A549 (cell line): ENCODE measurements around the gene ATP6V1F. TPM values are rescaled to one million over a fixed set of nuclear protein-coding genes. Genes with fewer than 3 reads are reported as not detected.

Source experiments
- ATAC-seq, 2 experiments: fragments of 200-7000 bp in 1 of 2; fragments of >200 bp in 1 of 2; cut with Nextera tagmentation in 1 of 2; cut with Tn5 transposase in 1 of 2; 3 replicates each; pipeline versions ENCODE4 v1.8.0 to v1.9.1; 2018 to 2020; ENCODE audit warnings: mild to moderate bottlenecking in 1 of 2, moderate library complexity in 1 of 2
- CTCF ChIA-PET: fragments of 300-600 bp; sonication (Branson Sonifier 250); formaldehyde crosslinking; extraction: SDS; loops from one replicate; lab custom pipeline; 2021; ENCODE audit warnings: antibody characterized with exemption, inconsistent platforms; lab: Yijun Ruan, JAX
- POLR2A ChIA-PET: fragments of 350-600 bp; formaldehyde crosslinking; extraction: SDS; loops from one replicate; lab custom pipeline; 2021; ENCODE audit warnings: antibody characterized with exemption, inconsistent platforms; lab: Yijun Ruan, JAX
- DNase-seq, 2 experiments: peaks; one replicate each; pipeline versions ENCODE4 v3.0.0 to v3.0.0-alpha.2; 2011 to 2016; ENCODE audit warnings: low read depth in 1 of 2, low spot score in 1 of 2
- FAIRE-seq: peaks from 2 replicates; lab custom pipeline; 2011; peaks lifted over from hg19 to GRCh38; lab: Jason Lieb, UNC
- H3K27ac ChIP-seq, 2 experiments: fragments of >200 bp; sonication (Bioruptor Twin); formaldehyde crosslinking; 3 replicates each; pipeline ENCODE4 v1.5.1; 2016 to 2017
- H3K4me1 ChIP-seq: fragments of >200 bp; sonication (Bioruptor Twin); formaldehyde crosslinking; 3 replicates; pipeline ENCODE4 v1.6.1; 2016
- H3K4me2 ChIP-seq: fragments of >200 bp; sonication (Bioruptor Twin); formaldehyde crosslinking; 3 replicates; pipeline ENCODE4 v1.6.1; 2016
- H3K4me3 ChIP-seq: fragments of >200 bp; sonication (Bioruptor Twin); formaldehyde crosslinking; 3 replicates; pipeline ENCODE4 v1.5.1; 2016
- H3K9me3 ChIP-seq: fragments of >200 bp; sonication (Bioruptor Twin); formaldehyde crosslinking; 3 replicates; pipeline ENCODE4 v1.6.1; 2016
- CTCF ChIP-seq: fragments of >200 bp; sonication (Bioruptor Twin); formaldehyde crosslinking; IDR thresholded peaks from 3 replicates; pipeline ENCODE4 v1.5.1; 2016
- E2F6 ChIP-seq: IDR thresholded peaks from 2 replicates; pipeline ENCODE4 v1.6.1; 2012; ENCODE audit warnings: low read depth, borderline replicate concordance
- ELK1 ChIP-seq: fragments of 150-350 bp; IDR thresholded peaks from 2 replicates; pipeline ENCODE4 v1.6.1; 2014; ENCODE audit warnings: low read depth, mild to moderate bottlenecking, low read length
- EP300 ChIP-seq, 2 experiments: fragments of >200 bp; sonication (Bioruptor Twin); formaldehyde crosslinking; IDR thresholded peaks; 2 replicates in 1 of 2; 3 replicates in 1 of 2; pipeline ENCODE4 v1.6.1; 2016 to 2017
- JUN ChIP-seq, 2 experiments: fragments of >200 bp; sonication (Bioruptor Twin); formaldehyde crosslinking; IDR thresholded peaks; 2 replicates in 1 of 2; 3 replicates in 1 of 2; pipeline ENCODE4 v1.6.1; 2016 to 2017
- NFE2L2 ChIP-seq: fragments of 150-350 bp; conservative IDR thresholded peaks from 2 replicates; pipeline ENCODE4 v1.6.1; 2014; ENCODE audit warnings: low read length
- POLR2A ChIP-seq: IDR thresholded peaks from 2 replicates; pipeline ENCODE4 v1.6.1; 2012; ENCODE audit warnings: mild to moderate bottlenecking, low read length
- RCOR1 ChIP-seq: fragments of 150-350 bp; IDR thresholded peaks from 2 replicates; pipeline ENCODE4 v1.6.1; 2014; ENCODE audit warnings: antibody characterized with exemption, low read length, low read depth
- REST ChIP-seq: fragments of 200-600 bp; sonication (generic); IDR thresholded peaks from 2 replicates; pipeline ENCODE4 v1.6.1; 2016; ENCODE audit warnings: antibody characterized with exemption, mild to moderate bottlenecking, moderate library complexity
- USF2 ChIP-seq: fragments of 450-650 bp; IDR thresholded peaks from 2 replicates; pipeline ENCODE4 v1.6.1; 2014; ENCODE audit warnings: antibody characterized with exemption
- ZFP36 ChIP-seq: fragments of 450-650 bp; IDR thresholded peaks from 2 replicates; pipeline ENCODE4 v1.6.1; 2014; ENCODE audit warnings: borderline replicate concordance; ENCODE audit not compliant: partially characterized antibody
- WGBS: methylation state at CpG from one replicate; pipeline ENCODE4 v1.1.6; 2017; ENCODE audit errors: missing lambda C conversion rate; 5-methylcytosine and 5-hydroxymethylcytosine counted together
- polyA plus RNA-seq, 4 experiments: library from polyadenylated mRNA; depleted of rRNA in 3 of 4; stranded (reverse); fragments of >200 nt; fragmentation: RNase III in 1 of 4; extraction: RNeasy Plus Mini Kit Qiagen cat#74134 plus additional on column Dnase treatment in 1 of 4; gene quantifications; 2 replicates in 3 of 4; 3 replicates in 1 of 4; pipeline ENCODE4 v1.2.3, GENCODE V29; 2011 to 2017

Gene ATP6V1F
- polyA plus RNA-seq, 2 of the 4 experiments (the other 2 are of a cell fraction) = 155 to 229 TPM

- TF ChIP-seq USF2 = no peak
- no peak for TF ChIP-seq NFE2L2
- TF ChIP-seq E2F6 = no peak
- no peak for TF ChIP-seq JUN (IDR thresholded peaks at IDR 0.05)
- no peak for TF ChIP-seq ZFP36
- TF ChIP-seq RCOR1 = no peak
- no peak for TF ChIP-seq CTCF
- no peak for TF ChIP-seq ELK1
Observed at GRCh38 chr7:128868624-128869137, 6.0 kb downstream of the ATP6V1F start (continued).

GRCh38 chr7:128869138-128869943 is 6.7 kb downstream of the ATP6V1F start:
- POLR2A ChIA-PET = no interaction called here
- H3K9me3 ChIP-seq = no peaks in the 10 kb centered on the region
- H3K4me2 ChIP-seq = peak overlapping the region; percentile 95
- H3K27ac ChIP-seq = peak overlapping the region; percentile 46 to 84
- FAIRE-seq = no peak
- peaks cover 9% of the 10 kb centered on the region; the same call in 2 of the 3 replicates for H3K4me1 ChIP-seq
- peak overlapping the region; percentile 47 for H3K4me3 ChIP-seq
- ATAC-seq = peak; percentile 78 to 84
- TF ChIP-seq EP300 (IDR thresholded peaks at IDR 0.05) (no peak), CTCF (peak; percentile 20; the same call in 2 of the 3 replicates), REST (no peak), POLR2A (peak; percentile 16; the same call in 1 of the 2 replicates)
- TF ChIP-seq, all 56 proteins: peak for 2
- CTCF ChIA-PET = interaction anchor here (1.2 to 17.4 kb wide), 3 partner anchors 14 to 131 kb away, joined by 3 to 225 read pairs (median 3); no protein-coding TSS in a partner anchor
- WGBS = 8% methylated on average over 4 of the region's 86 CpGs
- peak in 1 of 2 experiments; percentile 30 for DNase-seq
